Cardiac muscle cell (in vitro differentiated cells and primary cell): ENCODE results near the gene HES1. TPM values are rescaled to one million over a fixed set of nuclear protein-coding genes. Genes with fewer than 3 reads are reported as not detected.
A peak's percentile ranks its signal among the peaks of the same experiment; 100 is the strongest.

Source experiments
- DNase-seq, 2 donors: peaks; one replicate each; pipeline versions ENCODE4 v3.0.0 to v3.0.0-alpha.2; 2010 to 2017; ENCODE audit warnings: low read depth in 1 of 2, low spot score in 1 of 2
- H3K27ac ChIP-seq: fragments of 200-600 bp; sonication (generic); 2 replicates; pipeline ENCODE4 v1.5.1; 2016
- H3K27me3 ChIP-seq: fragments of 200-600 bp; sonication (generic); 2 replicates; pipeline ENCODE4 v1.6.0; 2016; ENCODE audit warnings: control low read depth
- H3K36me3 ChIP-seq: fragments of 200-600 bp; sonication (generic); 2 replicates; pipeline ENCODE4 v1.5.1; 2016; ENCODE audit warnings: control low read depth
- H3K4me1 ChIP-seq: fragments of 200-600 bp; sonication (generic); 2 replicates; pipeline ENCODE4 v1.8.1; 2017; ENCODE audit warnings: low read depth, mild to moderate bottlenecking, mixed run types
- H3K4me3 ChIP-seq: fragments of 200-600 bp; sonication (generic); 2 replicates; pipeline ENCODE4 v1.5.1; 2016; ENCODE audit warnings: mild to moderate bottlenecking
- H3K9me3 ChIP-seq: fragments of 200-600 bp; sonication (generic); 2 replicates; pipeline ENCODE4 v1.5.1; 2017; ENCODE audit warnings: low read depth, mild to moderate bottlenecking, control low read depth
- polyA plus RNA-seq: library from polyadenylated mRNA; unstranded; fragments of >200 nt; fragmentation: Nextera tagmentation; extraction: Ambion mirVana; gene quantifications from 2 replicates; pipeline ENCODE4 v1.2.1, GENCODE V29; 2016
- total RNA-seq: library from RNA; depleted of rRNA; stranded (reverse); fragments of >200 nt; gene quantifications from 2 replicates; pipeline ENCODE4 v1.2.3, GENCODE V29; 2016
- TF ChIP-seq, protein P1 (sequence below): IDR thresholded peaks from 2 replicates; pipeline ENCODE4 v1.5.1; 2012; ENCODE audit warnings: low read depth, mild to moderate bottlenecking, low read length

The HES1 gene
- total and polyA plus RNA-seq, 2 experiments from 2014 or later: 22.6 to 33.9 TPM

- H3K36me3 ChIP-seq: no peaks in the 10 kb centered on the region
- H3K9me3 ChIP-seq: no peaks in the 10 kb centered on the region
- TF ChIP-seq, protein P1, sequence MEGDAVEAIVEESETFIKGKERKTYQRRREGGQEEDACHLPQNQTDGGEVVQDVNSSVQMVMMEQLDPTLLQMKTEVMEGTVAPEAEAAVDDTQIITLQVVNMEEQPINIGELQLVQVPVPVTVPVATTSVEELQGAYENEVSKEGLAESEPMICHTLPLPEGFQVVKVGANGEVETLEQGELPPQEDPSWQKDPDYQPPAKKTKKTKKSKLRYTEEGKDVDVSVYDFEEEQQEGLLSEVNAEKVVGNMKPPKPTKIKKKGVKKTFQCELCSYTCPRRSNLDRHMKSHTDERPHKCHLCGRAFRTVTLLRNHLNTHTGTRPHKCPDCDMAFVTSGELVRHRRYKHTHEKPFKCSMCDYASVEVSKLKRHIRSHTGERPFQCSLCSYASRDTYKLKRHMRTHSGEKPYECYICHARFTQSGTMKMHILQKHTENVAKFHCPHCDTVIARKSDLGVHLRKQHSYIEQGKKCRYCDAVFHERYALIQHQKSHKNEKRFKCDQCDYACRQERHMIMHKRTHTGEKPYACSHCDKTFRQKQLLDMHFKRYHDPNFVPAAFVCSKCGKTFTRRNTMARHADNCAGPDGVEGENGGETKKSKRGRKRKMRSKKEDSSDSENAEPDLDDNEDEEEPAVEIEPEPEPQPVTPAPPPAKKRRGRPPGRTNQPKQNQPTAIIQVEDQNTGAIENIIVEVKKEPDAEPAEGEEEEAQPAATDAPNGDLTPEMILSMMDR: no peak
- peaks cover 32% of the 10 kb centered on the region for H3K4me1 ChIP-seq
- H3K4me3 ChIP-seq: peak overlapping the region; percentile 49
- H3K27me3 ChIP-seq: no peaks in the 10 kb centered on the region
- peak in 1 of 2 donors; percentile 72 for DNase-seq
- peak overlapping the region; percentile 54 for H3K27ac ChIP-seq
Measured at GRCh38 chr3:194138732-194139070, 2.8 kb downstream of the HES1 start.

DNA sequence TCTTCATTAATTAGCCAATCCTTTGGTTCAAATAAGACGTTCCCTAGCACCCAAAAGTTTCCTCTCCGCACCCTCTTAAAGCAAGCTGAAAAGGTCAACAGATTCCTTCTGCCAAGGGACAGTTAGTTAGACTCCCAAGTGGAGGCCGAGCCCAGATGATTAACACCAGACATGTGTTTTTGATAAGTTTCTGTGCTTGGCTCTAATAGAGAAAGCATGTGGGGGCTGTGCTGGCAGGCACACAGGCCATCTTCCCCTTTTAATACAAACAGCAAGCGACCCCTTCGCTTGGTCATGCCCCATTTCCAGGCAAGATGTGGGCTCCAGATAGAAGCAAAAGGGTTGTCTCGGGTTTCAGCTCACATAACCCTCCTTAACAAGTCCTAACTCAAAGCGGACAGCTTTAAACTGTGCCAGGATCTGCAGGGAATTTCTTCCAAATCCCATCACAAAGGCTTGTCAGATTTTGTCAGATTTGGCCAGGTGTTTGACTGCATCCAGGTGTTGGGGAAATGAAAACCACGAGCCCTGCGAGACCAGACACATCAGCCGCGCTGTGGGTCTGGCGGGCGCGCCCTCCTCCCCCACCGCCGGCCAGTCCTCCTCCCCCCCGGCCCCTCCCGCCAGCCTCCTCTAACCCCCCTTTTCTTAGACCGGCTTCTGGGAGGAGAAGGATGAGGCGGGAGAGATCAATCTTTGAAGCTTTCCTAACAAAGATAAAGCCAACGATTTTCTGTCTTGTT, 3.3 kb downstream of the HES1 start:
- DNase-seq: peak; percentile 46 to 72
- Histone ChIP-seq H3K4me3 (no peak overlapping the region), H3K9me3 (no peaks in the 10 kb centered on the region), H3K4me1 (peaks cover 32% of the 10 kb centered on the region), H3K36me3 (no peaks in the 10 kb centered on the region), H3K27ac (peak overlapping the region; percentile 54), H3K27me3 (no peaks in the 10 kb centered on the region)
- TF ChIP-seq, protein P1: no peak

- TF ChIP-seq, protein P1: no peak
- no peaks in the 10 kb centered on the region for H3K27me3 ChIP-seq
- no peaks in the 10 kb centered on the region for H3K9me3 ChIP-seq
- H3K36me3 ChIP-seq: no peaks in the 10 kb centered on the region
- peaks cover 32% of the 10 kb centered on the region for H3K4me1 ChIP-seq
- DNase-seq: no peak
- H3K4me3 ChIP-seq: no peak overlapping the region
- peak overlapping the region; percentile 54 for H3K27ac ChIP-seq
Measured at GRCh38 chr3:194139814-194140391, 4.0 kb downstream of the HES1 start.

- DNase-seq: peak; percentile 71 to 73
- TF ChIP-seq, protein P1: no peak
- Histone ChIP-seq H3K27me3 (no peaks in the 10 kb centered on the region), H3K36me3 (no peaks in the 10 kb centered on the region), H3K4me1 (peaks cover 28% of the 10 kb centered on the region), H3K4me3 (peak overlapping the region; percentile 32), H3K27ac (peak overlapping the region; percentile 99), H3K9me3 (no peaks in the 10 kb centered on the region)
Measured at GRCh38 chr3:194140520-194141414, 4.8 kb downstream of the HES1 start.

DNA sequence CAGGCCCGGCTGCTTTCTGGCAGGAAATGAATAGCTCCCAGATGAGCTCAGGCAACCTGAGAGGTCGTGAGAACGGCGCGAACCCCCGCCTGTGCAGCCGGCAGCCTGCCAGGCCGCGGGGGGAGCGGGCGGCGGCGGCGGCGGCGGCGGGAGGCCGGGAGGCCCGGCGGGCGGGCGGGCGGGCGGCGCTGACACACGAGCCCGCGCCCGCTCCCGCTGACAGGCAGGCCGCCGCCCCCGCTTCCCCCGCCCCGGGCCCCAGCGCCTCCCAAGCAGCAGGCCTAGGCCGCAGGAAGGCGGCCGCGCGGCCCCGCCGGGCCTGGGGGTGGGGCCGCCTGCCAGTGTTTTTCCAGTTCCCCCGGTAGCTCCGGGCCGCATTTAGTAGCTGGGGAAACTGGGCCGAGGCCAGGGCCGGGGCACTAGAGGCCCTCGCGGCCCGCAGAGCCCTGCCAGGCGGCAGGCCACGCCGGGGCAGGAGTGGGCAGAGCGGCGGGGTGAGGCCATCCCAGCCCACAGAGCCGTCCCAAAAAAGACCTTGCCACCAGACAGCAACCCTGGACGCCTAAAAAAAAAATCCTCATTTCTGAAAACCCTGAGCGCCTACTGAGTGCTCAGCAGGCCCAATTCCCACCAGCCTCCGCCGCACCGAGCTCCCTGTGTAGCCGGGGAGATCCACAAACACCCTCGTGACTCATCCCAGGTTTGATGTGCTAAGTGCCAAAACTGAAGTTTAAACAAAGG, 5.6 kb downstream of the HES1 start:
- H3K36me3 ChIP-seq: no peaks in the 10 kb centered on the region
- TF ChIP-seq, protein P1: no peak
- peak; percentile 91 to 96 for DNase-seq
- no peak overlapping the region for H3K4me3 ChIP-seq
- H3K27ac ChIP-seq: peak overlapping the region; percentile 99
- H3K27me3 ChIP-seq: no peaks in the 10 kb centered on the region
- H3K4me1 ChIP-seq: peaks cover 28% of the 10 kb centered on the region
- no peaks in the 10 kb centered on the region for H3K9me3 ChIP-seq
